Common myeloid progenitor, CD34-positive (primary cell): Measurements from ENCODE around the gene TNFSF8.

ENCODE experiments used
- CTCF ChIA-PET: fragments of 350-600 bp; sonication (Branson Sonifier 250); formaldehyde crosslinking; loops from one replicate; lab custom pipeline; 2021; ENCODE audit warnings: antibody characterized with exemption; lab: Charles Lee
- POLR2A ChIA-PET: fragments of 350-600 bp; sonication (Branson Sonifier 250); formaldehyde crosslinking; loops from one replicate; lab custom pipeline; 2021; ENCODE audit warnings: antibody characterized with exemption; lab: Charles Lee
- DNase-seq, 3 donors: peaks; one replicate each; pipeline versions ENCODE4 v3.0.0 to v3.0.0-alpha.2; 2013
- H3K27ac ChIP-seq, 2 experiments: 1 replicate in 1 of 2; 2 replicates in 1 of 2; pipeline ENCODE4 v1.7.0; 2013; ENCODE audit warnings: inconsistent platforms in 2 of 2, low read length in 2 of 2, mild to moderate bottlenecking in 2 of 2, low read depth in 1 of 2, moderate library complexity in 1 of 2; ENCODE audit not compliant: severe bottlenecking in 2 of 2, insufficient read depth in 1 of 2, poor library complexity in 1 of 2
- H3K27me3 ChIP-seq, 5 experiments: replicated peaks in 2 of 5; 1 replicate in 3 of 5; 2 replicates in 2 of 5; pipeline versions ENCODE4 v1.6.1 to v1.7.0; 2013; ENCODE audit warnings: low read length in 4 of 5, mild to moderate bottlenecking in 2 of 5, moderate library complexity in 2 of 5, inconsistent platforms in 1 of 5; ENCODE audit not compliant: insufficient read depth in 5 of 5, control insufficient read depth in 4 of 5
- H3K36me3 ChIP-seq, 4 experiments: 1 replicate in 2 of 4; 2 replicates in 2 of 4; pipeline versions ENCODE4 v1.6.1 to v1.7.0; 2013; ENCODE audit warnings: low read length in 3 of 4, control low read depth in 1 of 4, mild to moderate bottlenecking in 1 of 4; ENCODE audit not compliant: control insufficient read depth in 4 of 4, insufficient read depth in 4 of 4
- H3K4me1 ChIP-seq, 4 experiments: 1 replicate in 3 of 4; 2 replicates in 1 of 4; pipeline versions ENCODE4 v1.6.1 to v1.7.1; 2013; ENCODE audit warnings: low read length in 3 of 4, mild to moderate bottlenecking in 3 of 4, control low read depth in 1 of 4, inconsistent platforms in 1 of 4, moderate library complexity in 1 of 4; ENCODE audit not compliant: control insufficient read depth in 4 of 4, insufficient read depth in 4 of 4; ENCODE audit errors: control extremely low read depth in 1 of 4
- H3K4me3 ChIP-seq, 7 experiments: 1 replicate in 4 of 7; 2 replicates in 3 of 7; pipeline versions ENCODE4 v1.5.1 to v1.7.0; 2013; ENCODE audit warnings: mild to moderate bottlenecking in 7 of 7, low read length in 6 of 7, moderate library complexity in 6 of 7, inconsistent platforms in 2 of 7, low read depth in 2 of 7, control low read depth in 1 of 7; ENCODE audit not compliant: insufficient read depth in 4 of 7, control insufficient read depth in 1 of 7; ENCODE audit errors: extremely low read depth in 1 of 7
- H3K9me3 ChIP-seq, 5 experiments: 1 replicate in 4 of 5; 2 replicates in 1 of 5; pipeline versions ENCODE4 v1.6.1 to v1.7.1; 2013; ENCODE audit warnings: low read length in 4 of 5, mild to moderate bottlenecking in 2 of 5, inconsistent platforms in 1 of 5, low read depth in 1 of 5, moderate library complexity in 1 of 5; ENCODE audit not compliant: control insufficient read depth in 4 of 5, insufficient read depth in 2 of 5; ENCODE audit errors: control extremely low read depth in 1 of 5
- WGBS: methylation state at CpG from one replicate; pipeline ENCODE4 v1.1.5; 2013; ENCODE audit not compliant: insufficient coverage; 5-methylcytosine and 5-hydroxymethylcytosine counted together

Gene TNFSF8

GRCh38 chr9:114869378-114869777 lies 61.0 kb downstream of the TNFSF8 start:
- 100% methylated on average over 4 of the region's 5 CpGs for WGBS
- no peaks in the 10 kb centered on the region for H3K4me1 ChIP-seq
- H3K27me3 ChIP-seq = no peaks in the 10 kb centered on the region
- H3K36me3 ChIP-seq = no peaks in the 10 kb centered on the region
- CTCF ChIA-PET = no interaction called here
- peaks cover 0 to 2% (median 0%) of the 10 kb centered on the region in 5 experiments for H3K9me3 ChIP-seq
- H3K27ac ChIP-seq = no peak overlapping the region
- no peak for DNase-seq
- POLR2A ChIA-PET = no interaction called here
- H3K4me3 ChIP-seq = no peak overlapping the region

GRCh38 chr9:114867327-114867726 lies 63.1 kb downstream of the TNFSF8 start:
- 100% methylated on average over 1 of the region's 5 CpGs for WGBS
- H3K4me3 ChIP-seq = no peak overlapping the region
- POLR2A ChIA-PET = no interaction called here
- H3K36me3 ChIP-seq = no peaks in the 10 kb centered on the region
- H3K4me1 ChIP-seq = no peaks in the 10 kb centered on the region
- H3K9me3 ChIP-seq = peaks cover 0 to 2% (median 0%) of the 10 kb centered on the region in 5 experiments
- DNase-seq = no peak
- CTCF ChIA-PET = no interaction called here
- H3K27me3 ChIP-seq = no peaks in the 10 kb centered on the region
- H3K27ac ChIP-seq = no peak overlapping the region

DNA sequence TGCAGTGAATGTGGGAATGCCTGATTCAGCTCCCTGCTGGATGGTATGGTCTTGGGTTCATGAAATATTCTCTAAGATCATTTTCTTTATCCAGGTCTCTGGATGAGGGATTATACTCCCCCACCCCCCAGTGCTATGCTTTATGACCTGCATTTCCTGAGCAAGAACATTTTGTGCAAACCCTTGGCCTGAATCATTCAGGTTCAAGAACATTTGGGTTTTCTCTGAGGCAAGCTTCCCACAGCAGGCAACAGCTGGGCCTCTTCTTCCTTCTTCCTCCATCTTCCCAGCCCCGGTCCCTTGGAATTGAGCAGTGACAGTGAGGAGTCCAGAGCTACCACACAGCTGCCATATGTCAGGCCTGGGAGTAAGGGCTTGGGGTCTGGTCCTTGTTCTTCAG lies 65.9 kb downstream of the TNFSF8 start:
- no peak overlapping the region for H3K27ac ChIP-seq
- H3K4me3 ChIP-seq = no peak overlapping the region
- CTCF ChIA-PET = no interaction called here
- DNase-seq = no peak
- H3K27me3 ChIP-seq = no peaks in the 10 kb centered on the region
- POLR2A ChIA-PET = no interaction called here
- no peaks in the 10 kb centered on the region for H3K36me3 ChIP-seq
- 100% methylated on average over 1 of the region's 1 CpG for WGBS
- peaks cover 0 to 2% (median 0%) of the 10 kb centered on the region in 5 experiments for H3K9me3 ChIP-seq
- H3K4me1 ChIP-seq = no peaks in the 10 kb centered on the region

GRCh38 chr9:114861922-114862605 lies 68.3 kb downstream of the TNFSF8 start:
- Histone ChIP-seq H3K4me1 (no peaks in the 10 kb centered on the region), H3K27me3 (no peaks in the 10 kb centered on the region), H3K9me3 (peaks cover 0 to 3% (median 0%) of the 10 kb centered on the region in 5 experiments), H3K36me3 (no peaks in the 10 kb centered on the region), H3K27ac (no peak overlapping the region), H3K4me3 (no peak overlapping the region)
- ChIA-PET POLR2A (no interaction called here), CTCF (no interaction called here)
- WGBS = 100% methylated on average over 3 of the region's 11 CpGs
- no peak for DNase-seq

GRCh38 chr9:114861273-114861672 lies 69.1 kb downstream of the TNFSF8 start:
- CTCF ChIA-PET = interaction anchor here (0.8 kb wide), 1 partner anchor 9 kb away, joined by 3 read pairs; no protein-coding TSS in a partner anchor
- no peak for DNase-seq
- Histone ChIP-seq H3K27ac (no peak overlapping the region), H3K27me3 (no peaks in the 10 kb centered on the region), H3K36me3 (no peaks in the 10 kb centered on the region), H3K4me3 (no peak overlapping the region), H3K4me1 (no peaks in the 10 kb centered on the region), H3K9me3 (peaks cover 0 to 3% (median 0%) of the 10 kb centered on the region in 5 experiments)
- POLR2A ChIA-PET = no interaction called here
- 90% methylated on average over 5 of the region's 5 CpGs for WGBS

DNA sequence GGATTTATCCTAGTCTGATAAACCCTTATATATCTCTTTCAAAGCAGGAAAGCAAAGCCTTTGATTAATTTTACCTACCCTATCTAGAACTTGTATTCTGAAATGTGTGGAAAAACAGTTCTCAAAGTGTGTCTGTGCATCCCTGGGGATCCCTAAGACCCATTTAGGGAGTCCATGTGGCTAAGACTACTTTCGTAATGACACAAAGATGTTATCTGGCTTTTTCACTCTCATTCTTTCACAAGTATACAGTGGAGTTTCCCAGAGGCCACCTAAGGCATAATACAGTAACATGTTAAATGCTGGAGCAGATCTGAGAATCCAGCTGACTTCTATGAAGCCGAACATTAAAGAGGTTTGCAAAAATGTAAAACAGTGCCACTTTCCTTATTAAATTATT lies 70.2 kb downstream of the TNFSF8 start:
- 100% methylated on average over 1 of the region's 2 CpGs for WGBS
- Histone ChIP-seq H3K36me3 (no peaks in the 10 kb centered on the region), H3K9me3 (peaks cover 0 to 3% (median 0%) of the 10 kb centered on the region in 5 experiments), H3K4me3 (no peak overlapping the region), H3K27ac (no peak overlapping the region), H3K27me3 (no peaks in the 10 kb centered on the region), H3K4me1 (no peaks in the 10 kb centered on the region)
- ChIA-PET POLR2A (no interaction called here), CTCF (no interaction called here)
- DNase-seq = no peak

DNA sequence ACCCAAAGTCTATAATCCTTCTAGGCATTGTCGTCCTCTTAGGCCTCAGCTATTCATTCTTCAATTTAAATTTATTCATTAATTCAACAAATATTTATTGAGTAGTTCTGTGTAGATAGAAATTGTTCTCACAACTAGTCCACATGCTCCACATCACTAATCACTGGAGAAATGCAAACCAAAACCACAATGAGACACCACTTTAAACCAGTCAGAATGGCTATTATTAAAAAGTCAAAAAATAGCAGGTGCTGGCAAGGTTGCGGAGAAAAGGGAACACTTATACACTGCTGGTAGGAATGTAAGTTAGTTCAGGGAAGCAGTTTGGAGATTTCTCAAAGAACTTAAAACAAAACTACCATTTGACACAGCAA lies 73.5 kb downstream of the TNFSF8 start:
- POLR2A ChIA-PET = no interaction called here
- Histone ChIP-seq H3K27ac (no peak overlapping the region), H3K4me3 (no peak overlapping the region), H3K27me3 (no peaks in the 10 kb centered on the region), H3K36me3 (no peaks in the 10 kb centered on the region), H3K9me3 (peaks cover 0 to 3% (median 0%) of the 10 kb centered on the region in 5 experiments), H3K4me1 (peaks cover 0 to 11% (median 1%) of the 10 kb centered on the region in 4 experiments)
- CTCF ChIA-PET = interaction anchor here (1.0 kb wide), 1 partner anchor 118 kb away, joined by 3 read pairs; no protein-coding TSS in a partner anchor
- no peak for DNase-seq
- no CpG with 5 or more reads among the region's 2 CpGs for WGBS
